CD4-positive, alpha-beta T cell treated with Interleukin-1 beta for 1 hour (primary cell): ENCODE results near the gene PDXP.

Source experiments
- DNase-seq, 2 donors: peaks; one replicate each; pipeline ENCODE4 v3.0.0-alpha.2; 2020 to 2022

The PDXP gene

DNA sequence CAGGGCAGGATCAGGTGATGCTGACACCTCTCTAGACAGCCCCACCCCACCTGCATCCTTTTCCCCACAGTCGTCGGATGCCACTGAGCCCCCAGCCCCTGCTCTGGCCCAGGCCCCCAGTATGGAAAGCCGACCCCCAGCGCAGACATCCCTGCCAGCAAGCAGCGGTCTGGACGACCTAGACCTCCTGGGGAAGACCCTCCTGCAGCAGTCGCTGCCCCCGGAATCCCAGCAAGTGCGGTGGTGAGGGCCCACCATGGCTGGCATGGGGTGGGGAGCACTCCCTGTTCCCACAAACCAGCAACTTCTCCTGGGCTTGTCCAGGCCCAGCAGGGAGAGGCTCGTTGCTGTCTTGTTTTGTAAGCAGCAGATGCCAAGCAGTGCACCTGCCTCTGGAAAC lies 28.6 kb upstream of the PDXP start:
- no peak for DNase-seq

GRCh38 chr22:37630839-37631435 lies 27.6 kb upstream of the PDXP start:
- DNase-seq = no peak

DNA sequence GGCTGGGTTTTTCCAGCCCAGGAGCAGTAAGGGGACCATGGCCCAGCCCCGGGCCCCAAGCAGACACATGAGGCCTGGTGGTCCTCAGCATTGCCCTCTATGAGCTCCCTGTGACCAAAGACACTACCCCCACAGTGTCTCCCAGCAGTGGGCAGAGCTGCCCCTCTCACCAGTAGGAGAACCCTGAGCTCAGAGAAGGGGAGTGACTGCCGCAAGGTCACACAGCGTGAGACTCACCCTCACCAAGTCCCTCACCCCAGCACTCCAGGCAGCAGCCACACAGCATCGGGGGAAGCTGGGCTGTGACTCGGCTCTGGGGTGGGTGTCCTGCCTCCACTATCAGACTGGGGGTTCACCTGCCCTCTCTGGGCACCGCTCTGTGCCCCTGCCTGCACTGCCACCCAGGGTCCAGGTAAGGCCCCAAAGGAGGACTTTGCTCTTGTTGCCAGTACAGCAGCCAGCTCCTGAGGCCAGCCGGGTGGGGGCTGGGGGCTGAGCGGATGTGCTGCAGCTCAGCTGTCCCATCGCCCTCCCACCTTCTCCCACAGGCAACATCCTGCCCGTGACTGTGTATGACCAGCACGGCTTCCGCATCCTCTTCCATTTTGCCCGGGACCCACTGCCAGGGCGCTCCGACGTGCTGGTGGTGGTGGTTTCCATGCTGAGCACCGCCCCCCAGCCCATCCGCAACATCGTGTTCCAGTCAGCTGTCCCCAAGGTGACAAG lies 26.9 kb upstream of the PDXP start:
- DNase-seq = peak; percentile 27 to 50

DNA sequence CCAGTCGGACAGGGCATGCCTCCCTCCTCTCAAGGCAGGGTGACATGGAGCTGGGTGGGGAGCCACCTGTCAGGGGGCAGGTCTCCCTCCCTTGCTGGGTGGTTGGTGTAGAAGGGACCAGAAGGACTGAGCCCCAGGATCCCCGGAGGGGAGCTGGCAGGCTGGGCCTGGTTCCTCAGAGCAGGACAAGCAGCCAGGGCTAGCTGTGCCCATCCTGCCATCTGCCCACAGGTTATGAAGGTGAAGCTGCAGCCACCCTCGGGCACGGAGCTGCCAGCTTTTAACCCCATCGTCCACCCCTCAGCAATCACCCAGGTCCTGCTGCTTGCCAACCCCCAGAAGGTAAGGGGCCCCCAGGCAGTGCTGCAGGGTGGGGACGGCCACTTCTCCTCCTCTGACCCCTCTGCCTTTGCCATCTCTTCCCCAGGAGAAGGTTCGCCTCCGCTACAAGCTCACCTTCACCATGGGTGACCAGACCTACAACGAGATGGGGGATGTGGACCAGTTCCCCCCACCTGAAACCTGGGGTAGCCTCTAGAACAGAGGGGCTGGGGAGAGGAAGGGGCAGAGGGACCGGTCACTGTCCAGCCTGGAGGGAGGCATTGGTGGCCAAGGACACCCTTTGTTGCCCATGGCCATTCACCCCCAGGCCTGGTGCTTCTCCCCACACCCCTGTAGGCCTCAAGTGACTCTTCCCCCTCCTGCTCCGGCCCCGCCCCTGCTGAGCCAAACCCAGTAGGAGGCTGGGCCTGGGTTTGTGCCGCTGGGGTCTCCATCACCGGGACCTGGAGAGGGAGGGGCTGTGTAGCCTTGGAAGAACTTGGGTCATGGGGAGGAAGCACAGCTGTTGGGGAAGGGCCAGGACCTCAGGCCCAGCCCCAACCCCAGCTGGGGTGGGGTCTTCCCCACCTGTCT lies 26.1 kb upstream of the PDXP start:
- no peak for DNase-seq

- peak; percentile 57 to 67 for DNase-seq
These were observed 25.4 kb upstream of the PDXP start for GRCh38 chr22:37633089-37633624.

DNA sequence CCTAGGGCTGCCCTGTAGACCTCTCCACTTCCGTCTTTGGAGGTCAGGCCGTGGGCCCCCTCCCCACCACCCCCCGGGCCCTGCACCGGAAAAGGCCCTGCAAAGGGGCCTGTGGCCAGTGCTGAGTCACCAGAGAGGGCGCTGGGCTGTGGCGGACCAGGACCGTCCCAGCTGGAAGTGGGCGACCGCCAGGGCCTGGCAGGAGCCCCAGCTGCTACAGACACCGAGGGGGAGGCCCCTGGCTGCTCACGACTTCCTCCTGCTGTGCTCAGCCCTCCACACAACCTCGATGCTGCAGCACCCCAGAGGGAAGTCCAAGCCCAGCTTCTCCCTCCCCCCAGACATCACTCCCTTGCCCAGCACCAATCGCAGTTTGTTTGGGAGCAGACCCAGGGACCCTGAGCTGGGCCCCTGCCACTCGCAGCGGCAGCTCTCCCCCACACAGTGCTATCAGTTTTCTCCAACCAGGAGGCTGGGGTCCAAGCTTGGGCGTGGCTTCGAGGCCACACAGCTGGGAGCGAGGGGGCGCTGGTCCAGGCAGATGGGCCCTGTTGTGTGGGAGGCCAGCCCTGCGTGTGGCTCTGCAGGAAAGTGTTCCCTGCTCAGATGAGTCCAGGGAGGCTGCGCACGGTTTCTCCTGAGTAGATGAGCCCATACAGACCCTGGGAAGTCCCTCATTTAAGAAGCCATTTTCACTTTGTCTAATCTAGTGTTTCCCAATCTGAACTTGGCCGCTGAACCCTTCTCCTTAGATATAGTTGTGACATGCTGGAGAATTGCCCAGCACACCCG lies 24.7 kb upstream of the PDXP start:
- DNase-seq = peak; percentile 60 to 78

DNA sequence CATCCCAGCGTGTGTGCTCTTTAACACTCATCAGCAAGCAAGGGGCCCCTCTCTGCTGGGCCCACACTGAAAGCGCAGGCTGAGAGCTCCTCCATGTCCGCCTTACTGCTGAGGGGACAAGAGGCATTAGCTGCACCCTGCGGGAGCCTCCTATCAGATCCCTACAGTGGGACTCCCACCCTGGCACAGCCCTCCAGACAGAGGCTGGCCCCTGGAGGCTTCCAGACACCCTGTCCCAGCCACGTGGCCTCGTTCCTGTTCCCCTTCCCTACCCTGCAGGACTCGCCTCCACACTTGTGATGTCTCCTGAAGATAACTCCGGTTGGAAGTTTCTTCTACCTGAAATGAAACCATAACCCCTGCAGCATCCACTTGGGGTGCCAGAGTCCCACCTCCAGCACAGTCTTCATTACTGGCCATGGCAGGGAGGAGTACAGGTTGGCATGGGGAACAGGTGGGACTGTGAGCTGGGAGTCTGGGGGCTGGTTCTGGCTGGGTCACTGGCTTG lies 24.1 kb upstream of the PDXP start:
- no peak for DNase-seq

- no peak for DNase-seq
These were observed 23.4 kb upstream of the PDXP start for GRCh38 chr22:37635157-37635556.

- no peak for DNase-seq
These were observed 22.2 kb upstream of the PDXP start for GRCh38 chr22:37636186-37636948.

DNA sequence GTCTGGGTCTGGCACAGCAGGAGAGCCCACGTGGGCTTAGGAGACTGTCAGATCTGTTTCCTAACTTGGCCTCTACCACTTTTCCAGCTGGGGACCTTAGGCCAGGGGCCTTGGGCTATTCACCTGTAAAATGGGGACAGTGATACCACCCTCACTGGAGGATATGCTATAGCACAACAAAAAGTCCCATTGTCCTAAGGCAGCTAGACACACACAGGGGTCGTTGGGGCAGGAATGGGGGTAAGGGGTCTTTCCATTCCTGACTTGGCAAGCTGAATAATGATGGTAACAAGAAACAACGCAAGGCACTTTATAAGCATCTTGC lies 21.6 kb upstream of the PDXP start:
- no peak for DNase-seq

DNA sequence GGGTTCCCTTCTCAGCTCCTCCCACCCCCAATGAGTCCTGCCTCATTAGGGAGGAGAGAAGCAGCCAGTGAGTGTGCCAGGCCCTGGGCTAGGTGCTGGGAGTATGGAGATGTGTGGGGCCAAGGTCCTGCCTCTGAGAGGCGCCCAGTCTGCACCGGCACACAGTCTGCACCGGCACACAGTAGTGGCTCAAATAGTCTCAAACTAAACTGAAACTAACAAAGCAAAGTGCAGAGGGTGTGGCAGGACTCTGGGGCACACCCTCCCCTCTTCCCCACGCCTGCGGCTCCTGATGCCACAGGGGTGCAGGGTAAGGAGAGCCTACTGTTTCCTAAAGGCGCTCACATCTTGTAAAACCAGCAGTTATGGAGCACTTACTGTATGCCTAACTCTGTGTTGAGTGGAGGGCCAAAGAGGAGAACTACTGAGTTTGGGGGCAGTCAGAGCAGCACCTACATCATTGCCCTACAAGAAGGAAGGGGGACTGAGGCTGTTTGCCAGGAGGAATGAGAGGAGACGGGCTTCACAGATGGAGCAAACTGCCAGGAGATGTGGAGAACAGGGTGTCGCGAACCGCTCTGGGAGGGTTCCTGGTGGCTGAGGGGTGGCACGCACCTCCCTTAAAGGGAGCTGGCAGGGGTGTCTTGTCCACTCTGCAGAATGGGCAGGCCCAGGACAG lies 20.0 kb upstream of the PDXP start:
- DNase-seq = peak in 1 of 2 donors; percentile 36

DNA sequence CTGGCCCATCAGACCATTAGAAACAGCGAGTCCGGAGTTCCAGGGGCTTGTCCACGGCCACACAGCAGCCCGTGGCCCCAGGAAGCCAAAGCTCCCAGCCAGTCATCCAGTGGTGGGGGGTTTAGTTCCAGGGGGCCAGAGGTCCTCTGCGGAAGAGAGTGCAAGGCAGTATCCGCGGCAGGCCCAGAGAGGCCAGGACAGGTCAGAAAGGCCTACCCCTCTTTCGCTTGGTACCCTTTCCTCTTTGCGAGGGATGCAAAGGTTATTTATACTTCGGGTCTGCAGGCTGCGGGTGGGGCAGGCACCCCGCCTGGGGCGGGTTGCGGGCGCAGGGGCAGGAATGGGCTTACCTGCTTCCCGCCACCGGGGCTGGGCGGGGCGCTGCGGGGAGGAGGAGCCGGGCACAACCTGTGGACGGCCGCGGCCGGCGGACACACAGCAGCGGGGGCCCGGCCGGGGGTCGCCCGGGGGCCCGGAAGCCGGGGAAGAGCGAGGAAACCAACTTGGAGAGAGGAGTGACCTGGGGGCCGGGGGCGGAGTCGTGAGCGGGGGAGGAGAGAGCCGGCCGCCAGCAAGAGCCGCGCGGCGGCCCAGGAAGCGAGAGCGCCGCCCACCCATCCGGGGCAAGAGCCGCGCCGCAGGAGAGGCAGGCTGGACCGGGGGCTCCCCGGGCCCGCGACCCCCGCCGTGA lies 19.3 kb upstream of the PDXP start, which contains the start of gene SH3BP1:
SH3BP1 (plus strand) TSS at position 600 of the 691 bp plus-strand sequence. CDS start 119 bp downstream, outside the sequence.
- DNase-seq = peak; percentile 31 to 61

DNA sequence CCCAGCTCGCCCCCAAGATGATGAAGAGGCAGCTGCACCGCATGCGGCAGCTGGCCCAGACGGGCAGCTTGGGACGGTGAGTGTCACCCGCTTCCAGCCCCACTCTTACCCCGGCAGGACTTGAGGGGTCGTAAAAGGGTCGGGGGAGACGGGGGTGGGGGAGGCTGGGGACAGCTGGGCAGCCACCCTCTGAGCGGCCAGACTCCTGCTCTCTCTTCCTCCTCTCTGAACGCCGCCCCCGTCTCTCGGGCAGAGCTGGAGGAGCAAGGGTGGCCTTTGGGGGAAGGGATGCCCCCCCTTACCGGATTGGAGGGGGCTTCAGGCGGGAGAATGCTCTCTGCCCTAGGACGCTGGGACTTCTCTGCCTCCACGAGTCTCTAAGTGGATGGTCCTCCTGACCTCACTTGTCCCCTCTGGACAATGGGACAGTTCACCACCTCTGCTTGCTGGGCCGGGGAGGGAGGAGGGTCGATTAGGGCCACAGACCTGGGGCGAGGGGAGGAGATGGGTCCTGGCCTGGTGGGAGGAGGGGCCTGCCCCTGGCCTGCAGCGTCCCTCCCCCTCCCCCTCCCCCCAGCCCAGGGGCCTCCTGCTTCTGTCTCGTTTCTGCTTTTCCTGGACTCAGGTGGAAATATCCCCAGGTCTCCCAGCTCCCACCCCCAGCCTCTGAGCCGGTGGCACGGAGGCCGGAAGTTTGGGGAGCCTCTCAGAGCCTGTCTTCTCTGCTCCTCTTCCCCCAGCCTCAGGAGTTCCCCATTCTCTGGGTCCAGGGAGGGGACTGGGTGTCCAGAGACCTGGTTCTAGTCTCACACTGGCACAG lies 18.5 kb upstream of the PDXP start:
- DNase-seq = peak in 1 of 2 donors; percentile 36

DNA sequence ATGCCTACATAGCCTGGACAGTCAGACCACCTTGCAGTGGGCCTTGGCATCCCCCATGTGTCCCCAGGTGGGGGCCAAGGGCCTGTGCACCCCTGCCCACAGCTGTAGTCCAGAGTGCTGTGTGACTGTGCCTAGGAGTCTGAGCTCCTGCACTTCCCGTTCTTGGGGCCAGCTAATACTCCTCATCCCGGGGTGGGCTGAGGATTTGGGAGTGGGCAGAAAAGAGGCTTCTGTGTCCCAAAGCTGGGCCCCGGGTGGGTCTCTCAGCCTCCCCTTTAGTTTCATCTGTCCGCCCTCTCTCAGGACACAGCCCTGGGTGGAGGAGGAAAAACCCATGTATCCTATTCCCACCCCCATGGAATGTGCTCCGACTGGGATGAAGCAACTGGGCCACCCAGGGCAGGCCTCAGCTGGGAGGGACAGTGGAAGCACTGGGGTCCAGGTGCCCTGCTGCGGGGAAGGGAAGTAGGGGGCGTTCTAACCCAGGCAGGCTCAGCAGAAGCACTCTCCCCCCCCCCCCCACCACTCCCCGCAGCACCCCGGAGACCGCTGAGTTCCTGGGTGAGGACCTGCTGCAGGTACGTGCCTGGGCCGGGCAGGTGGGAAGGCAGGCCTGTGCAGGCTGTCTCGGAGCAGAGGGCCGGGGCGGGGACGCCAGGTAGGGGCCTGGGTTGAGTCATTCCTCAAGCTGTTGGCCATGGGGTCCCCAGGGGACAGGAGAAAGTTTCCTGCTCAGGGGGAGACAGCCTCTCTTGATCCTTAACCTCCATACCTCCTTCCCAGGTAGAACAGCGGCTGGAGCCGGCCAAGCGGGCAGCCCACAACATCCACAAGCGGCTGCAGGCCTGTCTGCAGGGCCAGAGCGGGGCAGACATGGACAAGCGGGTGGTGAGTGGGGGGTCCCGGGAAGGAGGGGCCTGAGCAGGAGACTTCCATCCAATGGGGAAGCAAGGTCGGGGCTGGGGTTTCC lies 17.6 kb upstream of the PDXP start:
- no peak for DNase-seq

DNA sequence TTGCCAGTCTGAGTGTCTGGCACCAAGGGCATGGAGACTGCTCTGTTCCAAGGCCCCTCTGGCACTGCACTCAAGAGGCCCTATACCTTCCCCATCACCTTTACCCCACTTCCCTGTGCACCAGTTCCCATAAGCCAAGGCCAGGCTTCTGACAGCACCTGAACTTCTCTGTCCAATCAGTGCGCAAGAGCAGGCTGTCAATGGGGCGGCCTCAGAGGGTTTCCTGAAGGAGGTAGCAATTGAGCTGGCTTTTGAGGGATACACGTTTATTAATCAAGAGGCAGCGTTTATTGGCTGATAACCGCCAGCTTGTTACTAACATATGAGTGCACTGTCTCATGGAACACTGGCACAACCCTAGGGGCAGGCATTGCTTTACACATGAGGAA lies 17.0 kb upstream of the PDXP start:
- no peak for DNase-seq

GRCh38 chr22:37643225-37643847 lies 15.2 kb upstream of the PDXP start:
- DNase-seq = peak; percentile 80 to 86

- DNase-seq = no peak
These were observed 11.2 kb upstream of the PDXP start for GRCh38 chr22:37647317-37647716.

DNA sequence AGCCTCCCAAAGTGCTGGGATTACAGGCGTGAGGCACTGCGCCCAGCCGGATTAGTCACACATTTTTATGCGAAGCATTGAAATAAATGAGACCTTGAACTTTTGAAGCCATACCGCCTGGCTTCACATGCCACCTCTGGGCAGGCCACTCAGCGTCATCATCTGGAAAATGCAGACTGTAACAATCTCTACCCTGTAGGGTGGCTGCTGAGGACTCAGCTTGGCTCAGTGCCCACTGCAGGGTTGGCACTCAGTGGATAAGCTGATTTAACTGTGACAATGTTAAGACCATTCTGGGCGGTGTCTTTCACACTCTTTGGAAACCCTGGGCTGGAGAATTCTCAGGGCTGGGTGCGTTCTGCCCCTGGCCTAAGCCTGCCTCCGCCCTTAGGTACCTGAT lies 10.6 kb upstream of the PDXP start:
- DNase-seq = no peak
